Ovary (tissue), 9 donors: ENCODE measurements around the gene CNKSR3. TPM values are rescaled to one million over a fixed set of nuclear protein-coding genes. Genes with fewer than 3 reads are reported as not detected.

ENCODE experiments used
- DNase-seq, 5 donors: peaks; one replicate each; pipeline ENCODE4 v3.0.0-alpha.2; 2019 to 2020
- H3K27ac ChIP-seq, 2 donors: fragments of 200-600 bp; one replicate each; pipeline versions ENCODE4 v1.5.1 to v1.8.0; 2019 to 2022
- H3K27me3 ChIP-seq: fragments of 200-600 bp; one replicate; pipeline ENCODE4 v1.8.0; 2022
- H3K36me3 ChIP-seq: fragments of 200-600 bp; sonication (generic); one replicate; pipeline ENCODE4 v1.5.1; 2019
- H3K4me1 ChIP-seq: one replicate; pipeline ENCODE4 v1.8.1; 2013; ENCODE audit warnings: mild to moderate bottlenecking, moderate library complexity; ENCODE audit not compliant: insufficient read depth
- H3K4me3 ChIP-seq: fragments of 200-600 bp; sonication (generic); one replicate; pipeline ENCODE4 v1.5.1; 2017
- H3K9me3 ChIP-seq, 2 donors: fragments of 200-600 bp in 1 of 2; sonication (generic) in 1 of 2; one replicate each; pipeline versions ENCODE4 v1.5.1 to v1.8.1; 2013 to 2019; ENCODE audit warnings: mild to moderate bottlenecking in 1 of 2, moderate library complexity in 1 of 2
- CTCF ChIP-seq, 3 donors: fragments of 450-650 bp in 2 of 3; fragments of 200-600 bp in 1 of 3; IDR thresholded peaks; one replicate each; pipeline versions ENCODE4 v1.5.1 to v1.8.0; 2016 to 2022; ENCODE audit warnings: antibody characterized with exemption in 3 of 3, mild to moderate bottlenecking in 1 of 3
- EP300 ChIP-seq: sonication (generic); formaldehyde crosslinking; IDR thresholded peaks from one replicate; pipeline ENCODE4 v1.6.1; 2017; ENCODE audit warnings: antibody characterized with exemption
- POLR2A ChIP-seq: fragments of 450-650 bp; IDR thresholded peaks from one replicate; pipeline ENCODE4 v1.6.1; 2017; ENCODE audit warnings: antibody characterized with exemption, mild to moderate bottlenecking, moderate library complexity
- WGBS, 3 donors: extraction: QIAGEN DNeasy Blood & Tissue Kit in 1 of 3; methylation state at CpG; one replicate each; pipeline versions ENCODE4 v1.1.5 to v1.1.7; 2013 to 2017; 5-methylcytosine and 5-hydroxymethylcytosine counted together
- intact Hi-C, 4 donors: fragments of 100-400 bp; cut with DNase I; formaldehyde crosslinking; loops; one replicate each; pipeline versions ENCODE4 v1.11.0 to v1.15.1; 2022 to 2023
- polyA plus RNA-seq, 2 donors: library from polyadenylated mRNA; stranded (reverse); fragments of 200-250 nt in 1 of 2; fragments of 350-450 nt in 1 of 2; fragmentation: Illumina TruSeq in 1 of 2; extraction: RNeasy Lipid Tissue Mini Kit (QIAGEN cat#74804) in 1 of 2; gene quantifications; one replicate each; pipeline ENCODE4 v1.2.3, GENCODE V29; 2013 to 2014
- total RNA-seq, 7 donors: library from RNA; depleted of rRNA in 2 of 7; stranded (reverse); fragments of >200 nt in 2 of 7; fragmentation: NEBNext Ultra II Directional in 3 of 7; extraction: Animal tissue kit (Norgen Biotek cat#: 25700) in 3 of 7; gene quantifications; one replicate each; pipeline versions ENCODE4 v1.1.0 to v1.2.4, GENCODE V29; 2016 to 2023
- donor health status: DM: no; HTN: no; CAD: no; lungs with moderate emphysema.
- donor health status: DM: no; HTN: no; CAD: no.
- donor health status: Bipolar disorder and iron deficiency.
- donor health status: DM: yes; HTN: yes; CAD: no.
- donor health status: DM: no; HTN: no; CAD: no.
- donor health status: DM: yes; HTN: yes; CAD: no.

CNKSR3 gene
- total and polyA plus RNA-seq, 9 donors = 8.6 to 16.7 (median 13.4) TPM

- peak overlapping the region; percentile 26 to 42 for H3K27ac ChIP-seq
- WGBS, 3 donors = 50 to 61% (median 56%) methylated on average over 12 of the region's 12 CpGs
- intact Hi-C loops = no loop called here
- peak in 2 of 5 donors; percentile 35 to 41 for DNase-seq
- H3K36me3 ChIP-seq = no peaks in the 10 kb centered on the region
- peaks cover 20% of the 10 kb centered on the region for H3K4me1 ChIP-seq
- H3K9me3 ChIP-seq = no peaks in the 10 kb centered on the region
- no peaks in the 10 kb centered on the region for H3K27me3 ChIP-seq
- no peak overlapping the region for H3K4me3 ChIP-seq
- TF ChIP-seq CTCF (IDR thresholded peaks at IDR 0.05) (no peak), EP300 (no peak), POLR2A (no peak)
These were observed 32.3 kb downstream of the CNKSR3 start for GRCh38 chr6:154478021-154478700.

- H3K9me3 ChIP-seq = no peaks in the 10 kb centered on the region
- H3K4me1 ChIP-seq = peaks cover 17% of the 10 kb centered on the region
- 61 to 79% (median 64%) methylated on average over 4 of the region's 4 CpGs for WGBS, 3 donors
- H3K27me3 ChIP-seq = no peaks in the 10 kb centered on the region
- TF ChIP-seq POLR2A (no peak), CTCF (IDR thresholded peaks at IDR 0.05) (no peak), EP300 (no peak)
- H3K4me3 ChIP-seq = no peak overlapping the region
- intact Hi-C loops = no loop called here
- DNase-seq = no peak
- no peak overlapping the region for H3K27ac ChIP-seq
- H3K36me3 ChIP-seq = no peaks in the 10 kb centered on the region
These were observed 34.0 kb downstream of the CNKSR3 start for GRCh38 chr6:154476494-154476893.

GRCh38 chr6:154474648-154475428 lies 35.6 kb downstream of the CNKSR3 start:
- WGBS, 3 donors = 90 to 95% (median 94%) methylated on average over 12 of the region's 12 CpGs
- Histone ChIP-seq H3K4me3 (no peak overlapping the region), H3K9me3 (no peaks in the 10 kb centered on the region), H3K27ac (no peak overlapping the region), H3K36me3 (no peaks in the 10 kb centered on the region), H3K27me3 (no peaks in the 10 kb centered on the region), H3K4me1 (peaks cover 14% of the 10 kb centered on the region)
- no peak for DNase-seq
- TF ChIP-seq POLR2A = no peak
- no peak for TF ChIP-seq EP300
- TF ChIP-seq CTCF (IDR thresholded peaks at IDR 0.05) = no peak
- intact Hi-C loops = no loop called here

GRCh38 chr6:154473324-154473723 lies 37.2 kb downstream of the CNKSR3 start:
- no peak for DNase-seq
- Histone ChIP-seq H3K36me3 (no peaks in the 10 kb centered on the region), H3K27me3 (no peaks in the 10 kb centered on the region), H3K9me3 (no peaks in the 10 kb centered on the region), H3K27ac (no peak overlapping the region), H3K4me1 (peaks cover 14% of the 10 kb centered on the region), H3K4me3 (no peak overlapping the region)
- intact Hi-C loops = no loop called here
- no peak for TF ChIP-seq EP300
- TF ChIP-seq POLR2A = no peak
- TF ChIP-seq CTCF (IDR thresholded peaks at IDR 0.05) = no peak
- WGBS, 3 donors = 89 to 93% (median 92%) methylated on average over 9 of the region's 9 CpGs
